ENCODE measurements around the gene CD99.

Gene CD99

GRCh38 chrX:2650037-2650436 lies 41.1 kb upstream of the CD99 start:
- H2AFZ ChIP-seq (ENCODE audit: low read length): no peak overlapping the region
- H4K20me1 ChIP-seq (ENCODE audit: insufficient read depth, low read length, poor library complexity, severe bottlenecking): no peaks in the 10 kb centered on the region
- H3K9me3 ChIP-seq (ENCODE audit: insufficient read depth, low read depth, low read length): no peaks in the 10 kb centered on the region
- 0 out of 2 replicates have a peak, but pooled peaks cover 6% of the 10 kb centered on the region for H3K36me3 ChIP-seq (ENCODE audit: insufficient read depth, low read length)
- no peaks in the 10 kb centered on the region for H3K27me3 ChIP-seq (ENCODE audit: insufficient read depth, low read length, poor library complexity, severe bottlenecking)
- H3K9ac ChIP-seq (ENCODE audit: low read depth, low read length, poor library complexity, severe bottlenecking): no peak overlapping the region
- TF ChIP-seq CTCF (conservative IDR thresholded peaks at IDR 0.05; ENCODE audit: low read length): no peak
- no peak for TF ChIP-seq EZH2phosphoT487 (IDR thresholded peaks at IDR 0.05; ENCODE audit: borderline replicate concordance)
- H3K4me2 ChIP-seq (ENCODE audit: low read depth, low read length, poor library complexity, severe bottlenecking): no peak overlapping the region
- no peaks in the 10 kb centered on the region for H3K9me2 ChIP-seq (replicated peaks; ENCODE audit: low read depth, low read length)
- no peaks in the 10 kb centered on the region for H3K4me1 ChIP-seq (ENCODE audit: insufficient read depth, low read length, poor library complexity, severe bottlenecking)
- no peak overlapping the region for H3K4me3 ChIP-seq (ENCODE audit: low read length, poor library complexity, severe bottlenecking)
- no peaks in the 10 kb centered on the region for H3F3A ChIP-seq (ENCODE audit: low read depth)
- no peaks in the 10 kb centered on the region for H3K79me2 ChIP-seq (ENCODE audit: insufficient read depth, low read length)

DNA sequence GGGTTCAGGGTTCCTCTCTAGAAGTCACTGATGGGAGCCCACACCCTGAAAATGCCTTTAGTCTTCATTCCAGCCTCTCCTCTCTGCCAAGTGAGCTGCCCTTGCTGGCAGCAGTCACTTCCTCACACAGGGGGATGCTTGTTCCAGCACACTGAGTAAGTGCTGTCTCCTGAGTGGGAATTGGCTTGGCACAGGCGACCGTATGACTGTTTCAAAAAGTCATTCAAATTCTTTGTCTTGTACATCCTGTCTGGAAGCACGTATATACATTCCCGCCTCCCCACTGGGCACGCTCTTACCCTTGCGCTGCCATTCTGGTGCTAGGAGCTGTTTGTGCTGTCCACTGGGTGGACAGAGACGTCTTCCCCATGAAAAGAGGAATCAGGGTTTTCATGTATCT lies 40.2 kb upstream of the CD99 start:
- Histone ChIP-seq H3K9me3 (ENCODE audit: insufficient read depth, low read depth, low read length) (no peaks in the 10 kb centered on the region), H3K4me3 (ENCODE audit: low read length, poor library complexity, severe bottlenecking) (no peak overlapping the region), H3K79me2 (ENCODE audit: insufficient read depth, low read length) (no peaks in the 10 kb centered on the region), H3K36me3 (ENCODE audit: insufficient read depth, low read length) (0 out of 2 replicates have a peak, but pooled peaks cover 6% of the 10 kb centered on the region), H2AFZ (ENCODE audit: low read length) (no peak overlapping the region), H3K4me2 (ENCODE audit: low read depth, low read length, poor library complexity, severe bottlenecking) (no peak overlapping the region), H4K20me1 (ENCODE audit: insufficient read depth, low read length, poor library complexity, severe bottlenecking) (no peaks in the 10 kb centered on the region), H3K9ac (ENCODE audit: low read depth, low read length, poor library complexity, severe bottlenecking) (no peak overlapping the region), H3K4me1 (ENCODE audit: insufficient read depth, low read length, poor library complexity, severe bottlenecking) (no peaks in the 10 kb centered on the region), H3F3A (ENCODE audit: low read depth) (no peaks in the 10 kb centered on the region), H3K9me2 (replicated peaks; ENCODE audit: low read depth, low read length) (no peaks in the 10 kb centered on the region), H3K27me3 (ENCODE audit: insufficient read depth, low read length, poor library complexity, severe bottlenecking) (no peaks in the 10 kb centered on the region)
- TF ChIP-seq CTCF (conservative IDR thresholded peaks at IDR 0.05; ENCODE audit: low read length) (no peak), EZH2phosphoT487 (IDR thresholded peaks at IDR 0.05; ENCODE audit: borderline replicate concordance) (no peak)

DNA sequence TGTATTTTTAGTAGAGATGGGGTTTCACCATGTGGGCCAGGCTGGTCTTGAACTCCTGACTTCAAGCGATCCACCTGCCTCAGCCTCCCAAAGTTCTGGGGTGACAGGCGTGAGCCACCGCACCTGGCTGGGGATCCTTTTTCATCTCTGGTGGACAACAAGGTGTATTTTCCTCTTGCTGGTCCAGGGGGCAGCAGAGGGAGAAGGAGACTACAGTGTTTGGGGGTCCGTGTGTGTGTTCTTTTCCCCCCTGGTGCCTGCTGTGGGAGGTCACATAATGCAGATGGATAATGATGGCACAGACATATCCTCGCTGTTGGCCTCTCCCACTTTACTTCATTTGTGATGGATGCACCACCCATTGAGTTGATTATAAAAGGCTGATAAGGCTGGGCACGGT lies 39.0 kb upstream of the CD99 start:
- Histone ChIP-seq H3K9me3 (ENCODE audit: insufficient read depth, low read depth, low read length) (no peaks in the 10 kb centered on the region), H4K20me1 (ENCODE audit: insufficient read depth, low read length, poor library complexity, severe bottlenecking) (no peaks in the 10 kb centered on the region), H3K36me3 (ENCODE audit: insufficient read depth, low read length) (0 out of 2 replicates have a peak, but pooled peaks cover 6% of the 10 kb centered on the region)

More for the DNA sequence above, 39.0 kb upstream of the CD99 start:
- no peaks in the 10 kb centered on the region for H3K4me1 ChIP-seq (ENCODE audit: insufficient read depth, low read length, poor library complexity, severe bottlenecking)
- H2AFZ ChIP-seq (ENCODE audit: low read length): no peak overlapping the region
- no peaks in the 10 kb centered on the region for H3K9me2 ChIP-seq (replicated peaks; ENCODE audit: low read depth, low read length)
- no peak overlapping the region for H3K4me2 ChIP-seq (ENCODE audit: low read depth, low read length, poor library complexity, severe bottlenecking)
- H3K4me3 ChIP-seq (ENCODE audit: low read length, poor library complexity, severe bottlenecking): no peak overlapping the region
- peak; percentile 48 for TF ChIP-seq CTCF (conservative IDR thresholded peaks at IDR 0.05; ENCODE audit: low read length)
- TF ChIP-seq EZH2phosphoT487 (IDR thresholded peaks at IDR 0.05; ENCODE audit: borderline replicate concordance): no peak
- H3K27me3 ChIP-seq (ENCODE audit: insufficient read depth, low read length, poor library complexity, severe bottlenecking): no peaks in the 10 kb centered on the region
- no peak overlapping the region for H3K9ac ChIP-seq (ENCODE audit: low read depth, low read length, poor library complexity, severe bottlenecking)
- no peaks in the 10 kb centered on the region for H3F3A ChIP-seq (ENCODE audit: low read depth)
- no peaks in the 10 kb centered on the region for H3K79me2 ChIP-seq (ENCODE audit: insufficient read depth, low read length)
